Measurements from ENCODE around the gene POU3F3. TPM values are rescaled to one million over a fixed set of nuclear protein-coding genes. Genes with fewer than 3 reads are reported as not detected.

The POU3F3 gene
- total and polyA plus RNA-seq, 2 of the 8 experiments (the other 6 are each of a cell fraction or from before 2014, with no cell fraction given): 0.09 TPM; not detected in 1

DNA sequence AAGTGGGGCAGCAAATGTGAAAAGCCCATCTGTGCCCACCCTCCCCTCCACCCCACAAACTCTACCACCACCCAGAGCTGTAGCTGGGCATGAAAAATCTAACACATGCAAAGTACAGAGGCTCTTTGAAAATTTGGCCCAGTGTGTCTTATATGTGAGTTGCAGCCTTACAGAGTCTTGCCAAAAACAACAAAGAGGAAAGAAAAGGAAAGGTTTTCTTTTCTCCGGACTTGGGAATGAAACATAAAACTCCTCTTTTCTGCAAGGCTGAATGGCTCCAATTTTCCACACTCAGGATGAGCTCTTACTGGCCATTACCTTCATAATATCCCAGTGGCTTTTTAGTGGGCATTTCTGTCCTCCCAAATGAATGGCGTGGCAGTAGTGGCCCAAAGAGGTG is 27.9 kb upstream of the POU3F3 start (continued):
- TF ChIP-seq, protein P1, sequence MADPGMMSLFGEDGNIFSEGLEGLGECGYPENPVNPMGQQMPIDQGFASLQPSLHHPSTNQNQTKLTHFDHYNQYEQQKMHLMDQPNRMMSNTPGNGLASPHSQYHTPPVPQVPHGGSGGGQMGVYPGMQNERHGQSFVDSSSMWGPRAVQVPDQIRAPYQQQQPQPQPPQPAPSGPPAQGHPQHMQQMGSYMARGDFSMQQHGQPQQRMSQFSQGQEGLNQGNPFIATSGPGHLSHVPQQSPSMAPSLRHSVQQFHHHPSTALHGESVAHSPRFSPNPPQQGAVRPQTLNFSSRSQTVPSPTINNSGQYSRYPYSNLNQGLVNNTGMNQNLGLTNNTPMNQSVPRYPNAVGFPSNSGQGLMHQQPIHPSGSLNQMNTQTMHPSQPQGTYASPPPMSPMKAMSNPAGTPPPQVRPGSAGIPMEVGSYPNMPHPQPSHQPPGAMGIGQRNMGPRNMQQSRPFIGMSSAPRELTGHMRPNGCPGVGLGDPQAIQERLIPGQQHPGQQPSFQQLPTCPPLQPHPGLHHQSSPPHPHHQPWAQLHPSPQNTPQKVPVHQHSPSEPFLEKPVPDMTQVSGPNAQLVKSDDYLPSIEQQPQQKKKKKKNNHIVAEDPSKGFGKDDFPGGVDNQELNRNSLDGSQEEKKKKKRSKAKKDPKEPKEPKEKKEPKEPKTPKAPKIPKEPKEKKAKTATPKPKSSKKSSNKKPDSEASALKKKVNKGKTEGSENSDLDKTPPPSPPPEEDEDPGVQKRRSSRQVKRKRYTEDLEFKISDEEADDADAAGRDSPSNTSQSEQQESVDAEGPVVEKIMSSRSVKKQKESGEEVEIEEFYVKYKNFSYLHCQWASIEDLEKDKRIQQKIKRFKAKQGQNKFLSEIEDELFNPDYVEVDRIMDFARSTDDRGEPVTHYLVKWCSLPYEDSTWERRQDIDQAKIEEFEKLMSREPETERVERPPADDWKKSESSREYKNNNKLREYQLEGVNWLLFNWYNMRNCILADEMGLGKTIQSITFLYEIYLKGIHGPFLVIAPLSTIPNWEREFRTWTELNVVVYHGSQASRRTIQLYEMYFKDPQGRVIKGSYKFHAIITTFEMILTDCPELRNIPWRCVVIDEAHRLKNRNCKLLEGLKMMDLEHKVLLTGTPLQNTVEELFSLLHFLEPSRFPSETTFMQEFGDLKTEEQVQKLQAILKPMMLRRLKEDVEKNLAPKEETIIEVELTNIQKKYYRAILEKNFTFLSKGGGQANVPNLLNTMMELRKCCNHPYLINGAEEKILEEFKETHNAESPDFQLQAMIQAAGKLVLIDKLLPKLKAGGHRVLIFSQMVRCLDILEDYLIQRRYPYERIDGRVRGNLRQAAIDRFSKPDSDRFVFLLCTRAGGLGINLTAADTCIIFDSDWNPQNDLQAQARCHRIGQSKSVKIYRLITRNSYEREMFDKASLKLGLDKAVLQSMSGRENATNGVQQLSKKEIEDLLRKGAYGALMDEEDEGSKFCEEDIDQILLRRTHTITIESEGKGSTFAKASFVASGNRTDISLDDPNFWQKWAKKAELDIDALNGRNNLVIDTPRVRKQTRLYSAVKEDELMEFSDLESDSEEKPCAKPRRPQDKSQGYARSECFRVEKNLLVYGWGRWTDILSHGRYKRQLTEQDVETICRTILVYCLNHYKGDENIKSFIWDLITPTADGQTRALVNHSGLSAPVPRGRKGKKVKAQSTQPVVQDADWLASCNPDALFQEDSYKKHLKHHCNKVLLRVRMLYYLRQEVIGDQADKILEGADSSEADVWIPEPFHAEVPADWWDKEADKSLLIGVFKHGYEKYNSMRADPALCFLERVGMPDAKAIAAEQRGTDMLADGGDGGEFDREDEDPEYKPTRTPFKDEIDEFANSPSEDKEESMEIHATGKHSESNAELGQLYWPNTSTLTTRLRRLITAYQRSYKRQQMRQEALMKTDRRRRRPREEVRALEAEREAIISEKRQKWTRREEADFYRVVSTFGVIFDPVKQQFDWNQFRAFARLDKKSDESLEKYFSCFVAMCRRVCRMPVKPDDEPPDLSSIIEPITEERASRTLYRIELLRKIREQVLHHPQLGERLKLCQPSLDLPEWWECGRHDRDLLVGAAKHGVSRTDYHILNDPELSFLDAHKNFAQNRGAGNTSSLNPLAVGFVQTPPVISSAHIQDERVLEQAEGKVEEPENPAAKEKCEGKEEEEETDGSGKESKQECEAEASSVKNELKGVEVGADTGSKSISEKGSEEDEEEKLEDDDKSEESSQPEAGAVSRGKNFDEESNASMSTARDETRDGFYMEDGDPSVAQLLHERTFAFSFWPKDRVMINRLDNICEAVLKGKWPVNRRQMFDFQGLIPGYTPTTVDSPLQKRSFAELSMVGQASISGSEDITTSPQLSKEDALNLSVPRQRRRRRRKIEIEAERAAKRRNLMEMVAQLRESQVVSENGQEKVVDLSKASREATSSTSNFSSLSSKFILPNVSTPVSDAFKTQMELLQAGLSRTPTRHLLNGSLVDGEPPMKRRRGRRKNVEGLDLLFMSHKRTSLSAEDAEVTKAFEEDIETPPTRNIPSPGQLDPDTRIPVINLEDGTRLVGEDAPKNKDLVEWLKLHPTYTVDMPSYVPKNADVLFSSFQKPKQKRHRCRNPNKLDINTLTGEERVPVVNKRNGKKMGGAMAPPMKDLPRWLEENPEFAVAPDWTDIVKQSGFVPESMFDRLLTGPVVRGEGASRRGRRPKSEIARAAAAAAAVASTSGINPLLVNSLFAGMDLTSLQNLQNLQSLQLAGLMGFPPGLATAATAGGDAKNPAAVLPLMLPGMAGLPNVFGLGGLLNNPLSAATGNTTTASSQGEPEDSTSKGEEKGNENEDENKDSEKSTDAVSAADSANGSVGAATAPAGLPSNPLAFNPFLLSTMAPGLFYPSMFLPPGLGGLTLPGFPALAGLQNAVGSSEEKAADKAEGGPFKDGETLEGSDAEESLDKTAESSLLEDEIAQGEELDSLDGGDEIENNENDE (IDR thresholded peaks at IDR 0.05; ENCODE audit: insufficient replicate concordance, low read length): no peak
- TF ChIP-seq FOSL1 (IDR thresholded peaks at IDR 0.05; ENCODE audit: insufficient read depth, low read depth, low read length): no peak
- TF ChIP-seq SIN3A (conservative IDR thresholded peaks at IDR 0.05 in 1 of 2, IDR thresholded peaks at IDR 0.05 in 1 of 2; ENCODE audit: low read depth in 1 of 2, low read length in 2 of 2): no peak
- TF ChIP-seq TBP (IDR thresholded peaks at IDR 0.05; ENCODE audit: low read depth, low read length): no peak
- TF ChIP-seq SIX5 (IDR thresholded peaks at IDR 0.05; ENCODE audit: low read depth, low read length): no peak
- TF ChIP-seq RAD21 (IDR thresholded peaks at IDR 0.05 in 1 of 2, conservative IDR thresholded peaks at IDR 0.05 in 1 of 2; ENCODE audit: low read depth in 2 of 2, low read length in 2 of 2): no peak
- no peak for TF ChIP-seq BRCA1 (IDR thresholded peaks at IDR 0.05; ENCODE audit: low read depth, low read length)
- no peak for TF ChIP-seq TEAD4 (IDR thresholded peaks at IDR 0.05; ENCODE audit: low read depth, low read length)
